Uterus (tissue), 4 donors: ENCODE measurements around the gene DMXL1. TPM values are rescaled to one million over a fixed set of nuclear protein-coding genes. Genes with fewer than 3 reads are reported as not detected.

ENCODE experiments used
- DNase-seq, 2 donors: peaks; one replicate each; pipeline ENCODE4 v3.0.0-alpha.2; 2019 to 2020
- H3K27ac ChIP-seq, 2 donors: fragments of 200-600 bp; sonication (generic); 1 replicate in 1 of 2; 2 replicates in 1 of 2; pipeline ENCODE4 v1.5.1; 2016 to 2018
- H3K27me3 ChIP-seq, 2 donors: fragments of 200-600 bp; sonication (generic); one replicate each; pipeline ENCODE4 v1.5.1; 2018 to 2019; ENCODE audit warnings: control low read depth in 1 of 2
- H3K36me3 ChIP-seq, 2 donors: fragments of 200-600 bp; sonication (generic); one replicate each; pipeline ENCODE4 v1.5.1; 2019; ENCODE audit warnings: control low read depth in 1 of 2
- H3K4me1 ChIP-seq, 2 donors: fragments of 200-600 bp; sonication (generic); one replicate each; pipeline ENCODE4 v1.5.1; 2018 to 2019; ENCODE audit warnings: control low read depth in 1 of 2
- H3K4me3 ChIP-seq, 2 donors: fragments of 200-600 bp; sonication (generic); 1 replicate in 1 of 2; 2 replicates in 1 of 2; pipeline ENCODE4 v1.5.1; 2018 to 2019; ENCODE audit warnings: mild to moderate bottlenecking in 1 of 2
- H3K9me3 ChIP-seq, 2 donors: fragments of 200-600 bp; sonication (generic); one replicate each; pipeline ENCODE4 v1.5.1; 2019; ENCODE audit warnings: control low read depth in 1 of 2
- POLR2A ChIP-seq, 2 donors: fragments of 450-650 bp; IDR thresholded peaks; one replicate each; pipeline ENCODE4 v1.6.1; 2016; ENCODE audit warnings: antibody characterized with exemption in 2 of 2, mild to moderate bottlenecking in 1 of 2, moderate library complexity in 1 of 2
- intact Hi-C: fragments of 100-400 bp; cut with DNase I; formaldehyde crosslinking; loops from one replicate; pipeline ENCODE4 v1.15.1; 2023; ENCODE audit warnings: low total_unique reads
- microRNA-seq: library from miRNA; unstranded; fragments of <30 nt; microRNA quantifications from one replicate; pipeline ENCODE4, GENCODE V29; 2016; ENCODE audit warnings: borderline microRNAs expressed, borderline replicate concordance
- small RNA-seq: library from RNA; depleted of rRNA; stranded (forward); fragments of <200 nt; gene quantifications from one replicate; pipeline ENCODE3, GENCODE V24; 2016
- total RNA-seq, 4 donors: library from RNA; depleted of rRNA in 3 of 4; stranded (reverse); fragments of >200 nt in 3 of 4; gene quantifications; one replicate each; pipeline versions ENCODE4 v1.1.0 to v1.2.4, GENCODE V29; 2014 to 2023
- TF ChIP-seq, protein P1 (sequence below), 4 experiments: fragments of 200-600 bp in 2 of 4; fragments of 450-650 bp in 2 of 4; sonication (generic) in 2 of 4; IDR thresholded peaks; one replicate each; pipeline ENCODE4 v1.5.1; 2016 to 2019; ENCODE audit warnings: antibody characterized with exemption in 4 of 4, mild to moderate bottlenecking in 2 of 4, moderate library complexity in 1 of 4
- donor health status: DM: yes; HTN: yes; CAD: no.

Gene DMXL1
- total RNA-seq, 4 donors from 2014 or later = 24.4 to 119 (median 56.1) TPM

DNA sequence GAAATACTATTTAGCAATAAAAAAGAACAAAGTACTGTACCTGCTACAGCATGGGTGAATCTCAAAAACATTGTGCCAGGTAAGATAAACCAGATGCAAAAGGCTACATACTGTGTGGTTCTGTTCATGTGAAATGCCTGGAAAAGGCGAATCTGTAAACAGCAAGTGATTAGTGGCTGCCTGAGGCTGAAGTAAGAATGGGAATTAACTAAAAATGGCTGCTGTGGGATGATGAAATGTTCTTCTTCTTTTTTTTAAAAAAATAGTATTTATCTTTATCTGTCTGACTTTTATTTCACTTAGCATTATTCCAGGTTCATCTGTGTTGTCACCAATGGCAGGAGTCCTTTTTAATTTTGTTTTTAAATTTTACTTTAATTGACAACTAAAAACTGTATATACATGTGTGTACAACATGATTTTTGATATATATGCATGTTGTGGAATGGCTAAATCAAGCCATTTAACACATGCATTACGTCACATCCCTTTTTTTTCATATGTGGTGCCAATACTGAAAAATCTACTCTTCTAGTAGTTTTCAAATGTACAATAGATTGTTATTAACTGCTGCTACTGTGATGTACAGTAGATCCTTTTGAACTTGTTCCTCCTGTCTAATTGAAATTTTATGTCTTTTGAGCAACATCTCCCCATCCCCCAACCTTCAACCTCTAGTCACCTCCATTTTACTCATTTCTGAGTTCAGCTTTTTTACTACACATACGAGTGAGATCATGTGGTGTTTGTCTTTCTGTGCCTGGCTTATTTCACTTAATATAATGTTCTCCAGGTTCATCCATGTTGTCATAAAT lies 222.0 kb downstream of the DMXL1 start:
- H3K27ac ChIP-seq = no peak overlapping the region
- no peaks in the 10 kb centered on the region for H3K36me3 ChIP-seq
- no peak overlapping the region for H3K4me3 ChIP-seq
- peaks cover 5 to 6% of the 10 kb centered on the region in 2 donors for H3K4me1 ChIP-seq
- TF ChIP-seq POLR2A (IDR thresholded peaks at IDR 0.05) = no peak
- TF ChIP-seq, protein P1, sequence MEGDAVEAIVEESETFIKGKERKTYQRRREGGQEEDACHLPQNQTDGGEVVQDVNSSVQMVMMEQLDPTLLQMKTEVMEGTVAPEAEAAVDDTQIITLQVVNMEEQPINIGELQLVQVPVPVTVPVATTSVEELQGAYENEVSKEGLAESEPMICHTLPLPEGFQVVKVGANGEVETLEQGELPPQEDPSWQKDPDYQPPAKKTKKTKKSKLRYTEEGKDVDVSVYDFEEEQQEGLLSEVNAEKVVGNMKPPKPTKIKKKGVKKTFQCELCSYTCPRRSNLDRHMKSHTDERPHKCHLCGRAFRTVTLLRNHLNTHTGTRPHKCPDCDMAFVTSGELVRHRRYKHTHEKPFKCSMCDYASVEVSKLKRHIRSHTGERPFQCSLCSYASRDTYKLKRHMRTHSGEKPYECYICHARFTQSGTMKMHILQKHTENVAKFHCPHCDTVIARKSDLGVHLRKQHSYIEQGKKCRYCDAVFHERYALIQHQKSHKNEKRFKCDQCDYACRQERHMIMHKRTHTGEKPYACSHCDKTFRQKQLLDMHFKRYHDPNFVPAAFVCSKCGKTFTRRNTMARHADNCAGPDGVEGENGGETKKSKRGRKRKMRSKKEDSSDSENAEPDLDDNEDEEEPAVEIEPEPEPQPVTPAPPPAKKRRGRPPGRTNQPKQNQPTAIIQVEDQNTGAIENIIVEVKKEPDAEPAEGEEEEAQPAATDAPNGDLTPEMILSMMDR (IDR thresholded peaks at IDR 0.05) = no peak
- no peak for DNase-seq
- H3K9me3 ChIP-seq = no peaks in the 10 kb centered on the region
- H3K27me3 ChIP-seq = no peaks in the 10 kb centered on the region
- intact Hi-C loops = no loop called here

DNA sequence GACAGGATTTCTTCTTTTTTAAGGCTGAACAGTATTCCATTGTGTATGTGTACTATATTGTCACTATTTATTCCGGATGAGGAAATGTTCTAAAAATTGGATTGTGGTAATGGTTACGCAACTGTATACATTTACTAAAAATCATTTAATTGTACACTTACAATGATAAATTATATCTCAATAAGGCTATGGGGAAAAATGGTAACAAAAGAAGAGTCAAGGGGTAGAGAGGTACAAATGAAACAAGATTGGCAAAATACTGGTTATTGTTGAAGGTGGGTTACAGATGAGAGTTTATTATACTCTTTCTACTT lies 222.6 kb downstream of the DMXL1 start:
- H3K27me3 ChIP-seq = no peaks in the 10 kb centered on the region

More for the DNA sequence above, 222.6 kb downstream of the DMXL1 start:
- H3K9me3 ChIP-seq = no peaks in the 10 kb centered on the region
- no peak overlapping the region for H3K4me3 ChIP-seq
- TF ChIP-seq POLR2A (IDR thresholded peaks at IDR 0.05) = no peak
- TF ChIP-seq, protein P1 (IDR thresholded peaks at IDR 0.05) = no peak
- no peak overlapping the region for H3K27ac ChIP-seq
- no peak for DNase-seq
- H3K36me3 ChIP-seq = no peaks in the 10 kb centered on the region
- H3K4me1 ChIP-seq = peaks cover 5 to 6% of the 10 kb centered on the region in 2 donors
- intact Hi-C loops = no loop called here

Small RNA genes lying within 50 kb of the gene (microRNA-seq; reads per million reads assigned to microRNA genes)
- not detected for gene MIR5706

Small RNA genes lying within 50 kb of the gene (small RNA-seq; reads per million reads assigned to genes)
- not detected for gene LAMTOR3P2
- not detected for gene MIR5706
- gene RNU6-701P = not detected

Other genes starting within 250 kb of the DMXL1 start
- gene DTWD2, start 82.5 kb upstream of the DMXL1 start, total RNA-seq = 10 to 100 TPM in 2 of 4 donors, 1 to 10 TPM in 2; 1.5 to 42.1 (median 15.9) TPM